Progenitor cell of endocrine pancreas (in vitro differentiated cells): ENCODE measurements around the gene CDH26. TPM values are rescaled to one million over a fixed set of nuclear protein-coding genes. Genes with fewer than 3 reads are reported as not detected.

Source experiments
- DNase-seq: peaks from one replicate; pipeline ENCODE4 v3.0.0; 2021; ENCODE audit warnings: low spot score; ENCODE audit not compliant: unreplicated experiment
- H3K27ac Mint-ChIP-seq: 2 replicates; pipeline ENCODE4 v1.8.0; 2021; ENCODE audit warnings: mild to moderate bottlenecking, moderate library complexity, mixed read lengths
- H3K27me3 Mint-ChIP-seq: 2 replicates; pipeline ENCODE4 v1.8.0; 2021; ENCODE audit warnings: mixed read lengths
- H3K36me3 Mint-ChIP-seq: 2 replicates; pipeline ENCODE4 v1.8.0; 2022; ENCODE audit warnings: mixed read lengths; ENCODE audit not compliant: insufficient read depth
- H3K4me1 Mint-ChIP-seq: 2 replicates; pipeline ENCODE4 v1.8.0; 2021; ENCODE audit warnings: low read depth, mixed read lengths
- H3K4me3 Mint-ChIP-seq: 2 replicates; pipeline ENCODE4 v1.8.0; 2021; ENCODE audit warnings: low read depth, mild to moderate bottlenecking, moderate library complexity, mixed read lengths
- H3K9me3 Mint-ChIP-seq: 2 replicates; pipeline ENCODE4 v1.8.0; 2021; ENCODE audit warnings: low read depth, mixed read lengths
- CTCF ChIP-seq: fragments of 200-600 bp; sonication (generic); IDR thresholded peaks from one replicate; pipeline ENCODE4 v1.5.0; 2021; ENCODE audit warnings: antibody characterized with exemption, mild to moderate bottlenecking; ENCODE audit not compliant: unreplicated experiment
- total RNA-seq: library from RNA; stranded (reverse); gene quantifications from 2 replicates; pipeline ENCODE4 v1.2.1, GENCODE V29; 2021

The CDH26 gene
- total RNA-seq, 1 donor from 2014 or later = 17.1 TPM

DNA sequence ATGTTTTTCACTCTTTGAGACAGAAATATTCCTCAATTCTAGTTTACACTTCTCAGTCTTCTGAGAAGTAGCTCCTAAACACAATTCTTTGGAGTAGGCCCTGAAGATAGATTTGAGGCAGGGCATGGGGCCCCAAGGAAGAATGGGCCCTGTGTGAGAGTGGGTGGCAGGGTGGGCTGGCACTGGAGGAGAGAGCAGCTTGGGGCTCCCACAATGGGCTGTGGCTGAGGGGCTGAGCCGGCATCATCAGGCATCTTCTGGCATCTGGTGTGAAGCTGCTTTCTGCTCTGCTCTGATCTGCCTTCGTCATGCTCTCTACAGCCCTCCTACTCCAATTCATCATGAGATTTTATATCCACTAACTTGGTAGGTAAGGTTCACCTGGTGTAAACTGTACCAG is 88.2 kb downstream of the CDH26 start:
- Mint-ChIP-seq H3K27ac (no peak overlapping the region), H3K4me3 (no peak overlapping the region)
- no peak for DNase-seq

GRCh38 chr20:60046860-60047259 is 88.6 kb downstream of the CDH26 start:
- Mint-ChIP-seq H3K4me1 (peaks cover 14% of the 10 kb centered on the region), H3K27me3 (peaks cover 68% of the 10 kb centered on the region), H3K9me3 (peaks cover 4% of the 10 kb centered on the region), H3K27ac (no peak overlapping the region), H3K4me3 (no peak overlapping the region), H3K36me3 (peaks cover 1% of the 10 kb centered on the region)
- TF ChIP-seq CTCF = no peak
- DNase-seq = no peak

More for the DNA sequence above, 88.2 kb downstream of the CDH26 start:
- no peak for TF ChIP-seq CTCF
- Mint-ChIP-seq H3K4me1 (peaks cover 19% of the 10 kb centered on the region), H3K9me3 (peaks cover 4% of the 10 kb centered on the region), H3K36me3 (peaks cover 1% of the 10 kb centered on the region), H3K27me3 (peaks cover 68% of the 10 kb centered on the region)

- Mint-ChIP-seq H3K27ac (no peak overlapping the region), H3K36me3 (peaks cover 1% of the 10 kb centered on the region), H3K9me3 (peaks cover under 1% of the 10 kb centered on the region), H3K27me3 (peaks cover 77% of the 10 kb centered on the region), H3K4me1 (peaks cover 19% of the 10 kb centered on the region), H3K4me3 (no peak overlapping the region)
- no peak for DNase-seq
- no peak for TF ChIP-seq CTCF
These were observed 90.7 kb downstream of the CDH26 start for GRCh38 chr20:60048634-60049521.

GRCh38 chr20:60049601-60050000 is 91.4 kb downstream of the CDH26 start:
- Mint-ChIP-seq H3K27me3 (peaks cover 77% of the 10 kb centered on the region), H3K9me3 (no peaks in the 10 kb centered on the region), H3K27ac (no peak overlapping the region), H3K36me3 (no peaks in the 10 kb centered on the region), H3K4me1 (peaks cover 13% of the 10 kb centered on the region), H3K4me3 (no peak overlapping the region)
- TF ChIP-seq CTCF = no peak
- no peak for DNase-seq

- no peak overlapping the region for H3K4me3 Mint-ChIP-seq
- TF ChIP-seq CTCF = peak; percentile 56
- H3K4me1 Mint-ChIP-seq = peaks cover 11% of the 10 kb centered on the region
- H3K9me3 Mint-ChIP-seq = no peaks in the 10 kb centered on the region
- H3K27me3 Mint-ChIP-seq = peaks cover 84% of the 10 kb centered on the region
- no peaks in the 10 kb centered on the region for H3K36me3 Mint-ChIP-seq
- H3K27ac Mint-ChIP-seq = no peak overlapping the region
- no peak for DNase-seq
These were observed 92.1 kb downstream of the CDH26 start for GRCh38 chr20:60050193-60050947.
